Body of pancreas (tissue), 4 donors: ENCODE results near the gene FGFBP3. TPM values are rescaled to one million over a fixed set of nuclear protein-coding genes. Genes with fewer than 3 reads are reported as not detected.

Experiments
- ATAC-seq: fragments of 150-250 bp; one replicate; pipeline ENCODE4 v1.9.1; 2016
- DNase-seq, 4 donors: peaks; one replicate each; pipeline ENCODE4 v3.0.0-alpha.2; 2019
- H3K27ac ChIP-seq, 4 donors: fragments of 200-600 bp; sonication (generic); 1 replicate in 3 of 4; 2 replicates in 1 of 4; pipeline versions ENCODE4 v1.5.1 to v1.6.1; 2016 to 2019; ENCODE audit warnings: mild to moderate bottlenecking in 1 of 4, mixed read lengths in 1 of 4, moderate library complexity in 1 of 4
- H3K27me3 ChIP-seq, 2 donors: fragments of 200-600 bp; sonication (generic); one replicate each; pipeline ENCODE4 v1.6.0; 2016; ENCODE audit warnings: mild to moderate bottlenecking in 1 of 2
- H3K36me3 ChIP-seq, 2 donors: fragments of 200-600 bp; sonication (generic); replicated peaks in 1 of 2; 2 replicates each; pipeline ENCODE4 v1.5.1; 2016; ENCODE audit warnings: low read depth in 2 of 2; ENCODE audit not compliant: insufficient read depth in 1 of 2
- H3K4me1 ChIP-seq: fragments of 200-600 bp; sonication (generic); one replicate; pipeline ENCODE4 v1.6.0; 2016
- H3K4me3 ChIP-seq, 2 donors: fragments of 200-600 bp; sonication (generic); 1 replicate in 1 of 2; 2 replicates in 1 of 2; pipeline ENCODE4 v1.5.1; 2016 to 2019
- H3K9me3 ChIP-seq, 3 donors: fragments of 200-600 bp; sonication (generic); 1 replicate in 2 of 3; 2 replicates in 1 of 3; pipeline ENCODE4 v1.5.1; 2016
- CTCF ChIP-seq, 7 experiments: fragments of 450-650 bp in 4 of 7; fragments of 200-600 bp in 3 of 7; sonication (generic) in 3 of 7; IDR thresholded peaks; one replicate each; pipeline ENCODE4 v1.5.1; 2016 to 2019; ENCODE audit warnings: antibody characterized with exemption in 7 of 7
- POLR2A ChIP-seq, 3 donors: fragments of 450-650 bp; IDR thresholded peaks; one replicate each; pipeline ENCODE4 v1.6.1; 2016; ENCODE audit warnings: antibody characterized with exemption in 3 of 3, mild to moderate bottlenecking in 2 of 3
- WGBS, 2 donors: methylation state at CpG; one replicate each; pipeline ENCODE4 v1.1.5; 2017; 5-methylcytosine and 5-hydroxymethylcytosine counted together
- intact Hi-C: fragments of 100-400 bp; cut with DNase I; formaldehyde crosslinking; loops from one replicate; pipeline ENCODE4 v1.15.1; 2023
- total RNA-seq, 2 donors: library from RNA; depleted of rRNA; stranded (reverse); fragments of >200 nt; gene quantifications; one replicate each; pipeline ENCODE4 v1.1.0, GENCODE V29; 2016

Gene FGFBP3
- total RNA-seq, 2 donors from 2014 or later = 2.3 to 3.4 TPM

GRCh38 chr10:91931526-91932190 is 22.4 kb upstream of the FGFBP3 start:
- Histone ChIP-seq H3K4me3 (no peak overlapping the region), H3K27me3 (no peaks in the 10 kb centered on the region), H3K9me3 (no peaks in the 10 kb centered on the region), H3K27ac (no peak overlapping the region), H3K4me1 (peaks cover 26% of the 10 kb centered on the region), H3K36me3 (peaks cover 0 to 4% of the 10 kb centered on the region in 2 donors)
- intact Hi-C loops = no loop called here
- no peak for ATAC-seq
- WGBS, 2 donors = 65 to 74% methylated on average over 3 of the region's 3 CpGs
- TF ChIP-seq CTCF (IDR thresholded peaks at IDR 0.05) (no peak), POLR2A (IDR thresholded peaks at IDR 0.05) (no peak)
- no peak for DNase-seq

- ATAC-seq (no peak), DNase-seq (no peak)
- H3K27me3 ChIP-seq = no peaks in the 10 kb centered on the region
- intact Hi-C loops = no loop called here
- peaks cover 33% of the 10 kb centered on the region for H3K4me1 ChIP-seq
- H3K27ac ChIP-seq = peak overlapping the region in 1 of 4 donors; percentile 3
- no peaks in the 10 kb centered on the region for H3K9me3 ChIP-seq
- 28 to 38% methylated on average over 3 of the region's 3 CpGs for WGBS, 2 donors
- peaks cover 0 to under 1% of the 10 kb centered on the region in 2 donors for H3K36me3 ChIP-seq
- TF ChIP-seq CTCF (IDR thresholded peaks at IDR 0.05) = no peak
- TF ChIP-seq POLR2A (IDR thresholded peaks at IDR 0.05) = no peak
- H3K4me3 ChIP-seq = no peak overlapping the region
These were observed 21.7 kb upstream of the FGFBP3 start for GRCh38 chr10:91930939-91931338.

GRCh38 chr10:91925022-91925320 is 15.7 kb upstream of the FGFBP3 start:
- Histone ChIP-seq H3K36me3 (no peaks in the 10 kb centered on the region), H3K4me3 (no peak overlapping the region), H3K4me1 (peaks cover 39% of the 10 kb centered on the region), H3K27me3 (no peaks in the 10 kb centered on the region), H3K9me3 (no peaks in the 10 kb centered on the region), H3K27ac (no peak overlapping the region)
- TF ChIP-seq POLR2A (IDR thresholded peaks at IDR 0.05) (no peak), CTCF (IDR thresholded peaks at IDR 0.05) (no peak)
- intact Hi-C loops = no loop called here
- ATAC-seq = no peak
- no peak for DNase-seq
- WGBS, 2 donors = 39 to 41% methylated on average over 2 of the region's 2 CpGs

- peak overlapping the region; percentile 60 to 76 for H3K4me3 ChIP-seq
- DNase-seq (no peak), ATAC-seq (peak; percentile 2)
- intact Hi-C loops = no loop called here
- H3K9me3 ChIP-seq = peaks cover 0 to 2% (median 0%) of the 10 kb centered on the region in 3 donors
- no peak for TF ChIP-seq POLR2A (IDR thresholded peaks at IDR 0.05)
- no peak for TF ChIP-seq CTCF (IDR thresholded peaks at IDR 0.05)
- H3K4me1 ChIP-seq = peaks cover 36% of the 10 kb centered on the region
- 2 to 3% methylated on average over 21 of the region's 21 CpGs for WGBS, 2 donors
- no peaks in the 10 kb centered on the region for H3K27me3 ChIP-seq
- no peaks in the 10 kb centered on the region for H3K36me3 ChIP-seq
- H3K27ac ChIP-seq = peak overlapping the region; percentile 87 to 95 (median 93)
These were observed 15.1 kb upstream of the FGFBP3 start for GRCh38 chr10:91924212-91925021.
